HG02973 (cell line): ENCODE data around the gene SLC22A4.

ENCODE experiments used
- ATAC-seq: cut with Tn5 transposase; IDR thresholded peaks from one replicate; pipeline ENCODE4 v1.9.1; 2021; ENCODE audit warnings: moderate library complexity; ENCODE audit not compliant: unreplicated experiment

SLC22A4 gene

DNA sequence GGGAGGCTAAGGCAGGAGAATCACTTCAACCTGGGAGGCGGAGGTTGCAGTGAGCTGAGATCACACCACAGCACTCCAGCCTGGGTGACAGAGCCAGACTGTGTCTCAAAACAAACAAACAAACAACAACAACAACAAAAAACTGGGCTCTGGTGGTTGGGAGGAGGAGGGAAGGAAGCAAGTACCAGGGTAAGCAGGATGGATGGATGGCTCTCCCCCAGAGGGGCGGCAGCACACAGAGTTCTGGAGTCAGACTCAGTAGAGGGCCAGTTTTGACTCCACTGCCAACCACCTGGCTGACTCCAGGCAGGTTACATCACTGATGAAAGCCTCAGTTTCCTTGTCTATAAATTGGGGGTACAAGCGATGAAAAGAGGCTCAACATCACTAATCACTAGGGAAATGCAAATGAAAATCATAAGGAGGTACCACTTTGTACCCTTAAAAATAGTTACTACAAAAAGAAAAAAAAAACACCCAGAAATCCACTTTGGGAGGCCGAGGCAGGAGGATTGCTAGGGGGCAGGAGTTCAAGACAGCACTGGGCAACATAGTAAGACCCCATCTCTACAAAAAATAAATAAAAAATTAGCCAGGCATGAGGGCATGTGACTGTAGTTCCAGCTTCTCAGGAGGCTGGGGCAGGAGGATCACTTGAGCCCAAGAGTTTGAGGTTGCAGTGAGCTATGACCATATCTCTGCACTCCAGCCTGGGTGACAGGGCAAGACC lies 3.2 kb downstream of the SLC22A4 start:
- no peak for ATAC-seq

DNA sequence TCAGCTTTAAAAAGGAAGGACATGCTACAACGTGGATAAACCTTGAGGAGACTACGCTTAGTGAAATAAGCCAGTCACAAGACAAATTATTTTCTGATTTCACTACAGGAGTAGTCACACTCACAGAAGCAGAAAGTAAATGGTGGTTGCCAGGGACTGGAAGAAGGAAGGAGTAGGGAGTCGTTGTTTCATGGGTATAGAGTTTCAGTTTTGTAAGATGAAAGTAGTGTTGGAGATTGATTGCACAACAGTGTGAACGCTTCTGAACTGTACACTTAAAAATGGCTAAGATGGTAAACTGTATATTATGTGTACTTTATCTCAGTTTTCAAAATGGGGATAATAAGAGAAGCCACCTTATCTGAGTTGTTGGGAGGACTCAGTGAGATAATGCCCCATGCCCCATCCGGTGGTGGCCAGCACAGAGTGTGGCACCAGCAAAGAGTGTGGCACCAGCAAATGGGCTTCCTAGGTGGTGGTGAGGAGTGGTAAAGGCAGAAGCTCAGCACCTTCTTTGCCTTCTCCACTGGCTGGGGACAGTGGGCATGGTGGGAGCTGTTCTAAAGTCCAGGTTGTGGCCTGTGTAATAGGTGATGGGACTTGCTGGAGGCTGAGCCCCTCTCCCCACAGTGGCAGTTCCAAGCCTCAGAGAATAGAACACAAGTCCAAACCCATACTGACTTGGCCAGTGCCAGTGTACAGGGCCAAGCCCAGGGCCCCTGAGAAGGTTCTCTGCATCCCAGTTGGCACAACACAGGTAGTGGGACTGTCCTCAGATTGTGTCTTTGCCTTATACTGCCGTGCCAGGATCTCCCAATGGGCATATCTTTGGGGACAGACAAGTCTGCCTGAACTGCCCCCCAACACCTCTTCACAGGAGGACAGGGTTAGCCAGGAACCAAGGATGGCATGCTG lies 4.4 kb downstream of the SLC22A4 start:
- ATAC-seq, result no peak

DNA sequence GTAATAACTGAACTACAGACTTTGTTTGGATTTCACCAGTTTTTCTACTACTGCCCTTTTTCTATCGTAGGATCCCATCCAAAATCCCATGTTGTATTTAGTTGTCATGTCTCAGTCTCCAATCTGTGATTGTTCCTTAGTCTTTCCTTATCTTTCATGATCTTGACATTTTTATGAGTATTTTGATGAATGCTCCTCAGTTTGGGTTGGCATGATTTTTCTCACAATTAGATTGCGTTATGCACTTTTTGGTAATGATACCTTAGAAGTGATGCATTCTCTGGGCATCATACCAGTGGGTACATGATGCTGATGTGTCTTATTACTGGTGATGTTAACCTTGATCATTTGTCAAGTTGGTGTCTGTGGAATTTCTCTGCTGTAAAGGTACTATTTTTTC lies 5.7 kb downstream of the SLC22A4 start:
- no peak for ATAC-seq

GRCh38 chr5:132300577-132301343 lies 6.6 kb downstream of the SLC22A4 start:
- ATAC-seq, result no peak

DNA sequence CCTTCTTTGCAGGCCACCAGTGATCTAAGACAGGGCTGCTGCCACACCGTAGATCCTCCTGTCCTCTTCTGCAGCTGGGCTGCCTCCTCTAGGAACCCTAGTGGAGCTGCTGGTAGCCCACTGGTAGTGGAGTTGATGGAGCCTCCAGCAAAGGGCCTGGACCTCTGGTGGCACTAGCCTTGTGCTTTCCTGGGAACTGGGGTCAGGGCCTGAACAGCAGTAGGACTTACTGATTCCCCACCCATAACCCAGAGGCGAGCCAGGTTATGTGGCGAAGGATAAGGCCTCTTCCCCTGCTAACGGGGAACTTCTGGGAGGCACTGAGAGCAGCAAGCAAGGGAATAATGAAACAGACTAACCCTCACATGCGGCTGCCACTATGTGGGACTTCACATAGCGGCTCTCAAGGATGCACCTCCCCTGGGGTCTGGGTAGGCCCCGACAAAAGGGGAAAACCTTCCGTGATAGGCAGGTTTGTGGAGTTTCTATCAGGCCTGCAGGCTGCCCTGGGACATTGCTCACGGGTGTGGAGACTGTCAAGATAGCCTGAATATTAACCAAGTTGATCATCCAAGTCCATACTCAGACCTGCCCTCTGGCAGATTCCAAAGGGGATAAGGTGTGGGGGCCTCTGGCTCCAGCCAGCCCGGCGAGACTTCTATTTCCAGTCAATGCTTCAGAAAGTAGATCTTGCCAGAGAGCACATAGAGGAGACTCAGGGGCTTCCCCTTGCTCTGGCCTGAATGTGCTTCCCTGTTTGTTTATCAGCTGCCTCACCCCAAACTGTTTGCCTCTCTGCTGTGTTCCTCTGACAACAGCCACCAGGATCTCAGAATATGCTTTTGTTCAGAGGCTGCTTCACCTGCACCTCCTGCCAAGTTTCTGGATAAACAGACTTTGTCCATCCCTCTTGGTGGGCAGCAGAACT lies 7.4 kb downstream of the SLC22A4 start:
- ATAC-seq, result no peak

GRCh38 chr5:132302413-132302812 lies 8.2 kb downstream of the SLC22A4 start:
- ATAC-seq, result no peak

DNA sequence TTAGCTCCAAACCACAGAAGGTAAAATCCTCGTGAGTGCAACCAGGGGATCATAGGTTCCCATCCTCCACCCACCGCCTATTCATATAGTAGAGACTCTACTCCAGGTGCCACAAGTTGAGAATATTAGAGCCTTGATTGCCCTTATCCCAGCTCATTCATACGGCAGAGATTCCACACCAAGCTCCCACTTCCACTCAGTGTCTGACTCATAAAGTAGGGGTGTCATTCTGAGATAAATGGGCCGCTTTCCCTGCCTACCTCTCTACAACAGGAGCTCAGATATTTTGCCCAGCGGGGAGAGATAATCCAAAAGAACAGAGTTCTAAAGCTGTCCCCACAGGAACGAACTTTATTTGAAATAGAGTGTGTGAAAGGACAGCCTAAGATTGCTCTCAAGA lies 9.4 kb downstream of the SLC22A4 start:
- no peak for ATAC-seq

- no peak for ATAC-seq
Observed at GRCh38 chr5:132305420-132305819, 11.2 kb downstream of the SLC22A4 start.

- ATAC-seq, result no peak
Observed at GRCh38 chr5:132308701-132309100, 14.5 kb downstream of the SLC22A4 start.

DNA sequence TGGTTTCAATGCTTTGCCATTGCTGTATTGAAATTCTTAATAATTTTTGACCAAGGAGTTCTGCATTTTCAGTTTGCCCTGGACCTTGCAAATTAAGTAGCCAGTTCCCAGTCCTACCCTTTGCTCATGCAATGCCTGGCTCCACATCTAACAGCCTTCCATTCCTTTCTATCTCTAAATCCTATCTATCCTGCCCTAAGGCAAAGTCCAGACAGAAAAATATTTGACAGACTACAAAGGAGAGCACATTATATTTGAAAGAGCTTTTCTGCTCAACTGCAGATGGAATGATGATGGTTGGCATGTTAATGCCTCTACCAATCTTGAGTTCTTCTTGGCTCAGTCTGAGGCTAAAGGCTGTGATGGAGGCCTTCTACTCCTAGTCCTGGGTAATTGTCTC lies 15.5 kb downstream of the SLC22A4 start:
- ATAC-seq, result no peak

DNA sequence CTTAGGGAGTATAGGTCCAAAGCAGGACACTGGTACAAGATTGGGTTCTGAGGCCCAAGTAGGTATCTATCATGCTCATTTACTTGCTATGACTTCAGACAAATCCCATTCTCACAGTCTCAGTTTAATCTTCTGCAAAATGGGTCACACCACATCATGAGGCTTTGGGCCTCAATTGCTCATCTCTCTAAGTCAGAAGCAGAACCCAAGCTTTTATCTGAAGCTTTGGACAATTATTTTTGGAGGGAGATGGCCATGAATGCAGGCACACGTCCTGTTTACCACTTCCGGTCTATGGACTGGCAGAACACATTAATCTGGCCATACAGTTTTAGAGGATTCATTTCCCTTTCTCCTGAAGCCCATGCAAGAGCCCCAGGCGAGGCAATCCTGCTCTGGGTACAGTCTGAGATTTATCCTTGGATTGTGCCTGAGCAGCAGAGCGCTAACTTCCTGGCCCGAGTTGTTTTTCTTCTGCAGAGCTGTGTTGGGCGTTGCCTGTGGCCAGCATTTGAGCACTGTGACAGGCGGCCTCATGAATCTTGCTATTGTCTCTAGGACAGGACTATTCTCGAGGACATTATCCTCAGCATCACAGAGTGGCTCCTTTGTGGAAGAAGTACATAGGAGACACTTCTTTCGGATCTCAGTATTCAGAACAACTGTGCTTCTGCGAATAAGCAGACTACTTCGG lies 16.1 kb downstream of the SLC22A4 start:
- ATAC-seq, result no peak

DNA sequence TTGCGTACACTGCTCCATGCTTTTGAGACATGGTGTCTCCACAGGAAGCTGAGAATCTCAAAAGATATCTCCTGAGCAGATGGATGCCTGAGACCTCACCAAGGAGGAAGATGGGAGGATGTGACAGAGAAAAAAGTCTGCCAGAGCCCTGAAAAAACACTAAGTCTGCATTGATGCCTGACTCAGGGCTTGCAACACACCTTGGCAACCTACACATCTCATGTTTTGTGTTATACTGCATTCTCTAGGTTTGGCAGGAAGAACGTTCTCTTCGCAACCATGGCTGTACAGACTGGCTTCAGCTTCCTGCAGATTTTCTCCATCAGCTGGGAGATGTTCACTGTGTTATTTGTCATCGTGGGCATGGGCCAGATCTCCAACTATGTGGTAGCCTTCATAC lies 19.2 kb downstream of the SLC22A4 start:
- ATAC-seq, result no peak

GRCh38 chr5:132313961-132314432 lies 19.8 kb downstream of the SLC22A4 start:
- ATAC-seq, result no peak

GRCh38 chr5:132315529-132316067 lies 21.4 kb downstream of the SLC22A4 start:
- ATAC-seq, result no peak

- ATAC-seq, result no peak
Observed at GRCh38 chr5:132319975-132320374, 25.8 kb downstream of the SLC22A4 start.

DNA sequence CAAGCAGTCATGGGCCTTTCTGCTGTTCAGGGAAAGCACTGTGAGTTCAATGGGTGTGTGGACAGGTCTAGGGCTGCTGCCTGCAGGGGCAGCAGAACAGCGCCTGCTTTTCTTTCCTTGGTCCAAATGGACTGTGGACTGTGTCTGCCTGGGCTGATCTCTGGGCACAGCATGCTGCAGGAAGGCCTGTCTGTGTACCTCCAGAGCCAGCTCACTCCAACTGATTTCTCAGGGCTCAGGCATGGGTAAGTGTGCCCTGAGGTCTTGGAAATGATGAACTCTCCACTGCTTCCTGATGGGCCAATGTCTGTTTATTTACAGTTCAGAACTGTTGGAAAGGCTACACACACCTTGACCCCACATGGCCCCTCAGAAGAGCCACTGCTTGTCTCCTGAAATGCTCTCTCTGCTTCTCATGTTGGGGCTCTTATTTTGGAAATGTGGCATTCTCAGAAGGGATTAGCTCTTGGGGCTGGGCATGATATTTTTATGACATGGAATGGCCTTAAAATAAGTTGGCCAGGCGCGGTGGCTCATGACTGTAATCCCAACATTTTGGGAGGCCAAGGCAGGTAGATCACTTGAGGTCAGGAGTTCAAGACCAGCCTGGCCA lies 27.0 kb downstream of the SLC22A4 start:
- ATAC-seq, result no peak

DNA sequence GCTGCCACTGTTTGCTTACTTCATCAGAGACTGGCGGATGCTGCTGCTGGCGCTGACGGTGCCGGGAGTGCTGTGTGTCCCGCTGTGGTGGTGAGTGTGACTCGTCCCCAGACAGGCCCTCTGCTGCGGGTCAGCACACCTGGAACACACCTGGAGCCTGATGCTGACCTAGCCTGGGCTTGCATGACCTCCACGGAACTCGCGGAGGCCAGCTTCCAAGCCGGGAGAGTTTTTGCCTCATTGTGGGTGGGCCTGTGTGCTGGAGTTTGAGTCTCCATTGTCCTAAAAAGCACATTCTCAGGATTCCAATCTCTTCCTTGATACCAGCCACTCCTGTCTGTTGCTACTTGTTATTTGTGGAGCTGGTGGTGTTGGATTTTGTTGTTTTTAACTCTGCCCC lies 28.1 kb downstream of the SLC22A4 start:
- no peak for ATAC-seq

- no peak for ATAC-seq
Observed at GRCh38 chr5:132323202-132323601, 29.0 kb downstream of the SLC22A4 start.

- ATAC-seq, result no peak
Observed at GRCh38 chr5:132325691-132326090, 31.5 kb downstream of the SLC22A4 start.
